Duodenal mucosa (tissue), 2 donors: Measurements from ENCODE around the gene SIM1.

Experiments
- H3K27ac ChIP-seq: one replicate; pipeline ENCODE4 v1.7.0; 2013; ENCODE audit warnings: low read depth, low read length
- H3K27me3 ChIP-seq, 2 donors: one replicate each; pipeline ENCODE4 v1.7.0; 2013; ENCODE audit warnings: low read length in 2 of 2, control low read depth in 1 of 2; ENCODE audit not compliant: insufficient read depth in 2 of 2, control insufficient read depth in 1 of 2
- H3K36me3 ChIP-seq, 2 donors: one replicate each; pipeline ENCODE4 v1.7.0; 2013; ENCODE audit warnings: low read length in 2 of 2, control low read depth in 1 of 2; ENCODE audit not compliant: insufficient read depth in 2 of 2, control insufficient read depth in 1 of 2
- H3K4me1 ChIP-seq, 2 donors: one replicate each; pipeline ENCODE4 v1.7.0; 2013; ENCODE audit warnings: low read length in 2 of 2, control low read depth in 1 of 2; ENCODE audit not compliant: insufficient read depth in 2 of 2, control insufficient read depth in 1 of 2
- H3K4me3 ChIP-seq, 2 donors: one replicate each; pipeline ENCODE4 v1.7.0; 2013; ENCODE audit warnings: low read length in 2 of 2, low read depth in 1 of 2
- H3K9ac ChIP-seq, 2 donors: one replicate each; pipeline ENCODE4 v1.7.0; 2013; ENCODE audit warnings: low read length in 2 of 2, low read depth in 1 of 2
- H3K9me3 ChIP-seq, 2 donors: one replicate each; pipeline ENCODE4 v1.7.0; 2013; ENCODE audit warnings: low read length in 2 of 2, control low read depth in 1 of 2; ENCODE audit not compliant: control insufficient read depth in 1 of 2

Gene SIM1

DNA sequence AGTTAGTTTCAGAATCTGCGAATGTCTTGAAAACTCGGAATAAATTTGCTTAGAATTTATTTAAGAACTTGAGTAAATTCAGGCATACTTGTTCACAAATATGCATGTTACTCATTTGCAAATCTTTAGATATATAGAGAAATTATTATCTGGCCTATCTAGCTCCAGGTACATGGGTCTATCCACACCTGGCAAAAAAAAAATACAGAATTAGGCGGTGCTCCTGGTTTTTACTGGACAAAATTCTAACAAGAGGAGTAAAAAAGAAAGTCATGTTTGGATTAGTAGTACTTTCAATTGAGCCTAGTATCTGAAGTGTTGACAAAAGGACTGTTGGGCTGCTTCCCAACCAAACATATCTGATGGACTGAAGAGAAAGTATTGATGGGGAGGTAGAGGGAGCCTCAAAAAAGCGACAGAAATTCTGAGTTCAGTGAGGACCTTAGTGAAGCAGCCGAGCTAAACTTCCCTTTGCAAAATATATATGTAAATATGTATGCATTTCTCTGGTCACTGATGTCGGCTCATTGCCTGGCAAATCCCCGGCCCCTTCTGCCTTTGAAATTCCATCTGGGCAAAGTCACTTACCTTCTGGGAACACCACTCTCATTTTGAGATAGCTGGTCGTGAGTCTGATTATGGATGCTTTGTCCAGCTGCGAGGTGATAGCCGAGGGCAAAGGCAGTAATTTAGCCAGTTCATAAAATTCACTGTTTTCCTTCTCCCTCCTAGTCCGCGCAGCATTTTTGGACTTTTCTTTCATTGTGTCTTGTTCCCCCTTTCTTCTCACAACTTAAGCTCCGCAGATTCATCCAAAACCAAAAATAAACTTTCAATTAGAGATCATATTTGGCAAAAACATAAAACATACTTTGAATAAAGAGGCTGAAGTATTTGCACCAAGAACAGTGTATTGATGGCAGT lies 1.8 kb downstream of the SIM1 start:
- H3K27ac ChIP-seq: no peak overlapping the region
- H3K9ac ChIP-seq: no peak overlapping the region
- H3K4me3 ChIP-seq: no peak overlapping the region
- H3K36me3 ChIP-seq: no peaks in the 10 kb centered on the region
- no peaks in the 10 kb centered on the region for H3K9me3 ChIP-seq
- H3K4me1 ChIP-seq: no peaks in the 10 kb centered on the region
- peaks cover 98 to 99% of the 10 kb centered on the region in 2 donors for H3K27me3 ChIP-seq

DNA sequence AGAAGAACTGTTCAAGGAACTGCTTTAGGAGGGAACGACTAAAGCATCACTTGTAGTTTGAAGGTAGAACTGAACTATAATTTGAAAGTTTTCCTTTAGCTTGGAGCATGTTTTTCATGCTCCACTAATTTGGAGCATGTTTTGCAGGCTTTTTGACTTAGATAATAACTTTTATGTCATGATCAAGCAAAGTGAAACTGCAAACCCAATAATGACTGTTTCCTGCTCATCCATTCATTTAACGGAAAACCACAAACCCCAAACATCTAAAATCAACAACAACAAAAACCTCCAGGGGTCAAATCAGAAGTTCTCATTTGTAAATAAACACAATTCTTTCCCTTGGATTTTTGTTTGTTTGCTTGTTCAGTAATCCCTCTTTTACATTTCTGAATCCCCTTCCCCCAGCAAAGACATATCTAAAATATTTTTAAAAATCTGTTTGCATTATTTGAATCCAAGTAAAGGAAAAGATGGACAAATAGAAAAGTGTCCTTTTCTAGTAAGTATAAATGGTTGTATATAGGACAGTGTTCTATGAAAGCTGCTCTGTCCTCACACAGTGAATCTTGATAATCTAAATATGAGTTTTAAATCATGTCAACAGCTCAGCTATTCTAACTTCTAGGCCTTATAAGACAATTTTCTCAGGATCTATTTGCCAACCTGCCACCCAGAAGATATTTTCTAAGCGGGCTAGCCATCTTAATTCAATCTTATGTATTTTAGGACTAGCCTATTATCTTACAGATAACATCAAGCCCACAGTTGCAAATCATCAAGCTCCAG lies 2.6 kb downstream of the SIM1 start:
- H3K27ac ChIP-seq: no peak overlapping the region
- H3K27me3 ChIP-seq: peaks cover 98 to 99% of the 10 kb centered on the region in 2 donors
- H3K4me1 ChIP-seq: no peaks in the 10 kb centered on the region
- no peak overlapping the region for H3K9ac ChIP-seq
- H3K4me3 ChIP-seq: no peak overlapping the region
- H3K36me3 ChIP-seq: no peaks in the 10 kb centered on the region
- H3K9me3 ChIP-seq: no peaks in the 10 kb centered on the region

DNA sequence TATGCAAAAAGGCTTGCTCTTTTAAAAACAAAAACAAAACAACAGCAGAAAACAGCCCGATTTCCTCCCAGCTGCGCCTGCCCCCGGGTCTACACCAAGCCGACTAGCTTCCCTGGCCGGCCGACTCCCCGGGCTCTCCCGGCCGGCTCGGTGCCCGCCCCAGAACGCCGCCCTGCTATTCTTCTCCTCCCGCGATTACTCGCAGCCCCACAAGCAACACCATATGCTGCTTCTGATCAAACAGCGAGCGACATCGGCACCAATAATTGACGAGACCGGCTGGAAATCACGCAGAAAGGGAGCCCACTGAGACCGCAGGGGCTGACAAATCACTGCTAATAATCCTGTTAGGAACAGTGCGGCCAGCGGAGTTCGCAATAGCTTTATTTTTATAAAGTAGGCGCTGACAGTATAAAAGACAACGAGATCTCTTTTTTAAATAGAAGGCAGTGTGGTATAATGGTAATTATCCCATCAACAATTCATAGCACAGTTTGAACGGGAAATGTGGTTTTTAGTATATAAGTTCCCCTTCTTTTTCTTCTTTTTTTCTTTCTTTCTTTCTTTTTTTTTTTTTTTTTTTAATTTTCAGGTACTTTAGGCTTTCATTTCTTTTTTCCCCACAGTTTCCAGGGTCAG lies 3.3 kb downstream of the SIM1 start:
- Histone ChIP-seq H3K27ac (no peak overlapping the region), H3K9me3 (no peaks in the 10 kb centered on the region), H3K36me3 (no peaks in the 10 kb centered on the region), H3K9ac (no peak overlapping the region), H3K27me3 (peaks cover 98 to 99% of the 10 kb centered on the region in 2 donors), H3K4me1 (no peaks in the 10 kb centered on the region), H3K4me3 (no peak overlapping the region)

- Histone ChIP-seq H3K4me1 (no peaks in the 10 kb centered on the region), H3K27me3 (peaks cover 98 to 99% of the 10 kb centered on the region in 2 donors), H3K9ac (no peak overlapping the region), H3K9me3 (no peaks in the 10 kb centered on the region), H3K27ac (no peak overlapping the region), H3K4me3 (no peak overlapping the region), H3K36me3 (no peaks in the 10 kb centered on the region)
Observed at GRCh38 chr6:100460650-100461204, 4.0 kb downstream of the SIM1 start.

DNA sequence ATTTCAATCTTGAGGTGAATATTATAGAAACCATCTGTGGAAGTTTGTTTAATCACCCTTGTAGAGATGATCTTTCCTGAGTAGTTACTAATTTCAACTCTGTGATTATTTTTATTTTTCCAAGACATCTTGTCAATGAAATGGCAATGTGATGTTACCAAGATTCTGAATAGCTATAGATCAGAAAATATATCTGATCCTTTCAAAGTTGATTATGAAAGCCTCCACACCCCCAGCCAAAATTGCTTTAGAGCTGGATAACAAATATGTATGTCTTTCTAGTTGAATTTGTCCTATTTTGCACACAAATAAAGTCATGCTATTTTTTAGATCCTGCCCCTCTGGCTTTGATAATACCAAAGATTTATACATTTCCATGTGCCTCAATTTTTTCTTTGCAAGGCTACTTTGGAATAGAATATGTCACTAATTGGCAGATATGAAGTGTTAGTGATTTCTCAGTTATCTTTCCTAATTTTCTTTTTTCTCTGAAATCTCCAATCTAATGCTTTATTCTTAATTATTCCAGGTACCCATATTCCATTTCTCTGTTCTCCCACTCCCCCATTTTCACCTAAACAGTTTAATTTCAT lies 5.0 kb downstream of the SIM1 start:
- Histone ChIP-seq H3K36me3 (no peaks in the 10 kb centered on the region), H3K9me3 (no peaks in the 10 kb centered on the region), H3K4me3 (no peak overlapping the region), H3K4me1 (no peaks in the 10 kb centered on the region), H3K27me3 (peaks cover 98 to 99% of the 10 kb centered on the region in 2 donors), H3K9ac (no peak overlapping the region), H3K27ac (no peak overlapping the region)

GRCh38 chr6:100458841-100459591 lies 5.7 kb downstream of the SIM1 start:
- no peaks in the 10 kb centered on the region for H3K4me1 ChIP-seq
- peaks cover 97 to 99% of the 10 kb centered on the region in 2 donors for H3K27me3 ChIP-seq
- no peak overlapping the region for H3K9ac ChIP-seq
- no peaks in the 10 kb centered on the region for H3K9me3 ChIP-seq
- no peaks in the 10 kb centered on the region for H3K36me3 ChIP-seq
- no peak overlapping the region for H3K27ac ChIP-seq
- H3K4me3 ChIP-seq: no peak overlapping the region

DNA sequence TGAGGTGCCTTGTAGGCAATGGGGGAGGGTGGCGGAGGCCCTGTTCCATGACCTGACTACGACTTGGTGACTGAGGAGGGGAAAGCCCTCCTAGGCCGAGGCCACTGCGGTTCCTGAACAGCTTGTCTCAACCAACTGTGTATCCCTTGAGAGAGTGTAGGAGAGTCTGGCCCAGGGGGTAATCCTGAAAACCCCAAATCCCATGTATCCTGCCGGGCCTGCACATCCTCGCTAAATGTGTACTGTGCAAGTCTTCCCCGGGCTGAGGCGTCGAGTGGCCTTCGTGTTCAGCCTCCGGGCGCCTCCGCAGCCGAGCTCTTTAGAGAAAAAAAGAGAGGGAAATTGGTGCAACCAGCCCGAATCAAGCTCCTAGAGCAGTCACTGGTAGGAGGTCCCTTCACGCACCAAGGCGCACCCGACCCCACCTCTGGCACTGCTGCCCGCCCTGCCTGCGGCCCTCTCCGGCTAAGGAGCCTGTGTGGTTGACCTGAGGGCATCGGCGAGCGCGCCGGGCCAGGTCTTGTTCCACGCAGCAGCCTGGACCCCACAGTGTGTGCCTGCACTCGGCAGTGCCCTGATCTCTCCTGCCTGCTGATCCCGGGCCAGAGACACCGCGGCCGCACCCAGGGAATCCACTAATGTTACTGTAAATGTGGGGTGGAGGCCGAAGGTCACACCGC lies 7.3 kb downstream of the SIM1 start:
- Histone ChIP-seq H3K9me3 (no peaks in the 10 kb centered on the region), H3K27ac (peak overlapping the region; percentile 38), H3K4me1 (no peaks in the 10 kb centered on the region), H3K27me3 (peaks cover 93 to 95% of the 10 kb centered on the region in 2 donors), H3K36me3 (no peaks in the 10 kb centered on the region), H3K9ac (no peak overlapping the region), H3K4me3 (no peak overlapping the region)

- H3K27ac ChIP-seq: no peak overlapping the region
- no peaks in the 10 kb centered on the region for H3K9me3 ChIP-seq
- H3K4me3 ChIP-seq: no peak overlapping the region
- no peak overlapping the region for H3K9ac ChIP-seq
- no peaks in the 10 kb centered on the region for H3K4me1 ChIP-seq
- H3K36me3 ChIP-seq: no peaks in the 10 kb centered on the region
- peaks cover 90 to 95% of the 10 kb centered on the region in 2 donors for H3K27me3 ChIP-seq
Observed at GRCh38 chr6:100456908-100457235, 7.8 kb downstream of the SIM1 start.
